GM19468 (cell line): ENCODE data around the gene PLS3.

Source experiments
- ATAC-seq: cut with Tn5 transposase; IDR thresholded peaks from one replicate; pipeline ENCODE4 v1.9.1; 2021; ENCODE audit warnings: mild to moderate bottlenecking, moderate library complexity, moderate number of reproducible peaks; ENCODE audit not compliant: unreplicated experiment; ENCODE audit errors: extremely low read depth

Gene PLS3

GRCh38 chrX:115679460-115679859 lies 118.5 kb downstream of the PLS3 start:
- ATAC-seq = no peak

GRCh38 chrX:115687595-115687994 lies 126.6 kb downstream of the PLS3 start:
- ATAC-seq = no peak

GRCh38 chrX:115689931-115690330 lies 129.0 kb downstream of the PLS3 start:
- ATAC-seq = no peak

- no peak for ATAC-seq
These were observed 129.7 kb downstream of the PLS3 start for GRCh38 chrX:115690511-115691216.

- no peak for ATAC-seq
These were observed 132.5 kb downstream of the PLS3 start for GRCh38 chrX:115693476-115693875.

- ATAC-seq = no peak
These were observed 133.1 kb downstream of the PLS3 start for GRCh38 chrX:115694028-115694427.

- no peak for ATAC-seq
These were observed 135.1 kb downstream of the PLS3 start for GRCh38 chrX:115696039-115696438.

GRCh38 chrX:115696939-115697338 lies 136.0 kb downstream of the PLS3 start:
- ATAC-seq = no peak

GRCh38 chrX:115697806-115698205 lies 136.8 kb downstream of the PLS3 start:
- ATAC-seq = no peak
